HCT116 (cell line): ENCODE data around the gene ARRDC3. TPM values are rescaled to one million over a fixed set of nuclear protein-coding genes. Genes with fewer than 3 reads are reported as not detected.

Experiments used
- ATAC-seq: fragments of 200-7000 bp; cut with Tn5 transposase; 2 replicates; pipeline ENCODE4 v1.9.1; 2020; ENCODE audit warnings: mild to moderate bottlenecking, moderate library complexity
- BruUV-seq: library from RNA; stranded (reverse); fragments of 400-500 nt; replicated peaks from 2 replicates; lab custom pipeline; 2021; lab: Mats Ljungman, UMichigan
- CTCF ChIA-PET: fragments of 300-600 bp; sonication (Branson Sonifier 250); formaldehyde crosslinking; loops from one replicate; lab custom pipeline; 2021; ENCODE audit warnings: antibody characterized with exemption; lab: Charles Lee
- POLR2A ChIA-PET: fragments of 300-600, 350-600 bp; sonication (Branson Sonifier 250); formaldehyde crosslinking; loops from one replicate; lab custom pipeline; 2021; ENCODE audit warnings: antibody characterized with exemption; lab: Charles Lee
- RAD21 ChIA-PET, 2 experiments: fragments of 300-600 bp; sonication (Branson Sonifier 250); formaldehyde crosslinking; loops; one replicate each; lab custom pipeline; 2023; ENCODE audit warnings: low total read pairs in 2 of 2; ENCODE audit not compliant: uncharacterized antibody in 2 of 2, unreplicated experiment in 2 of 2, low non-redundant PET in 1 of 2; lab: Charles Lee
- DNase-seq: peaks from one replicate; pipeline ENCODE4 v3.0.0-alpha.2; 2010; ENCODE audit warnings: low read depth, low spot score
- H2AFZ ChIP-seq: fragments of 200-600 bp; shearing (Covaris generic), sonication (generic); 2 replicates; pipeline ENCODE4 v1.6.1; 2017; ENCODE audit warnings: low read depth, mixed run types, mixed read lengths, antibody characterized with exemption, low read length; ENCODE audit not compliant: poor library complexity, severe bottlenecking
- H3K27ac ChIP-seq: 2 replicates; pipeline ENCODE4 v1.5.1; 2012; ENCODE audit warnings: low read depth, low read length
- H3K27me3 ChIP-seq: fragments of 200-600 bp; sonication (generic); 2 replicates; pipeline ENCODE4 v1.6.1; 2016; ENCODE audit warnings: mixed run types, low read length, mixed read lengths; ENCODE audit not compliant: insufficient read depth
- H3K36me3 ChIP-seq, 2 experiments: fragments of 200-500 bp in 1 of 2; fragments of 200-600 bp in 1 of 2; sonication (Bioruptor generic) in 1 of 2; sonication (generic) in 1 of 2; 2 replicates each; pipeline versions ENCODE4 v1.5.1 to v1.6.1; 2014 to 2016; ENCODE audit warnings: low read length in 2 of 2, inconsistent platforms in 1 of 2, mixed read lengths in 1 of 2, mixed run types in 1 of 2; ENCODE audit not compliant: insufficient read depth in 2 of 2, control insufficient read depth in 1 of 2
- H3K4me1 ChIP-seq, 2 experiments: fragments of 200-600 bp in 1 of 2; sonication (generic) in 1 of 2; 2 replicates each; pipeline versions ENCODE4 v1.5.1 to v1.6.1; 2012 to 2017; ENCODE audit warnings: low read length in 2 of 2, inconsistent platforms in 1 of 2, mild to moderate bottlenecking in 1 of 2, mixed read lengths in 1 of 2, mixed run types in 1 of 2, moderate library complexity in 1 of 2; ENCODE audit not compliant: insufficient read depth in 2 of 2, control insufficient read depth in 1 of 2
- H3K4me2 ChIP-seq: fragments of 200-600 bp; sonication (generic); 2 replicates; pipeline ENCODE4 v1.6.1; 2017; ENCODE audit warnings: mixed run types, low read length, mixed read lengths
- H3K4me3 ChIP-seq, 2 experiments: fragments of 200-600 bp in 1 of 2; sonication (generic) in 1 of 2; replicated peaks in 1 of 2; 2 replicates each; pipeline ENCODE4 v1.5.1; 2011 to 2016; ENCODE audit warnings: low read length in 2 of 2, control low read depth in 1 of 2, low read depth in 1 of 2, mild to moderate bottlenecking in 1 of 2, mixed read lengths in 1 of 2, mixed run types in 1 of 2
- H3K79me2 ChIP-seq: fragments of 200-600 bp; sonication (generic); 2 replicates; pipeline ENCODE4 v1.6.1; 2017; ENCODE audit warnings: mild to moderate bottlenecking, mixed run types, low read length, moderate library complexity, mixed read lengths; ENCODE audit not compliant: insufficient read depth
- H3K9ac ChIP-seq: fragments of 200-600 bp; sonication (generic); 2 replicates; pipeline ENCODE4 v1.6.1; 2016; ENCODE audit warnings: low read length, mixed read lengths
- H3K9me2 ChIP-seq: fragments of 200-600 bp; sonication (generic), shearing (Covaris generic); 2 replicates; pipeline ENCODE4 v1.6.1; 2017; ENCODE audit warnings: mixed run types, mild to moderate bottlenecking, moderate library complexity; ENCODE audit not compliant: insufficient read depth
- H3K9me3 ChIP-seq, 2 experiments: fragments of 200-500 bp in 1 of 2; fragments of 200-600 bp in 1 of 2; sonication (Bioruptor generic) in 1 of 2; sonication (generic) in 1 of 2; 2 replicates each; pipeline ENCODE4 v1.6.1; 2014 to 2017; ENCODE audit warnings: low read length in 2 of 2, mixed read lengths in 2 of 2, inconsistent platforms in 1 of 2, low read depth in 1 of 2, mild to moderate bottlenecking in 1 of 2, mixed run types in 1 of 2, moderate library complexity in 1 of 2; ENCODE audit not compliant: control insufficient read depth in 1 of 2, insufficient read depth in 1 of 2
- H4K20me1 ChIP-seq: fragments of 200-600 bp; sonication (generic), shearing (Covaris generic); 2 replicates; pipeline ENCODE4 v1.6.1; 2017; ENCODE audit warnings: mixed run types, mild to moderate bottlenecking, moderate library complexity; ENCODE audit not compliant: insufficient read depth
- CBX3 ChIP-seq: IDR thresholded peaks from 2 replicates; pipeline ENCODE4 v1.6.1; 2012; ENCODE audit warnings: low read depth
- CEBPB ChIP-seq: IDR thresholded peaks from 2 replicates; pipeline ENCODE4 v1.6.1; 2012; ENCODE audit warnings: low read depth
- CTCF ChIP-seq, 3 experiments: fragments of 200-600 bp in 1 of 3; sonication (generic) in 1 of 3; IDR thresholded peaks in 2 of 3; conservative IDR thresholded peaks in 1 of 3; 2 replicates each; pipeline ENCODE4 v1.5.1; 2012 to 2017; ENCODE audit warnings: low read depth in 2 of 3, low read length in 2 of 3, antibody characterized with exemption in 1 of 3, borderline replicate concordance in 1 of 3, control low read depth in 1 of 3, mild to moderate bottlenecking in 1 of 3, mixed read lengths in 1 of 3, mixed run types in 1 of 3, moderate library complexity in 1 of 3; ENCODE audit not compliant: insufficient read depth in 1 of 3
- ELF1 ChIP-seq: IDR thresholded peaks from 2 replicates; pipeline ENCODE4 v1.6.1; 2012; ENCODE audit warnings: low read depth, borderline replicate concordance
- EZH2 ChIP-seq: fragments of 200-600 bp; sonication (generic); IDR thresholded peaks from 2 replicates; pipeline ENCODE4 v1.6.1; 2017; ENCODE audit warnings: antibody characterized with exemption, mixed run types
- EZH2phosphoT487 ChIP-seq: fragments of 200-600 bp; IDR thresholded peaks from 2 replicates; pipeline ENCODE4 v1.6.1; 2018; ENCODE audit warnings: antibody characterized with exemption, borderline replicate concordance
- FOSL1 ChIP-seq: IDR thresholded peaks from 2 replicates; pipeline ENCODE4 v1.6.1; 2012; ENCODE audit warnings: low read depth
- JUND ChIP-seq: IDR thresholded peaks from 2 replicates; pipeline ENCODE4 v1.6.1; 2012
- MAX ChIP-seq: IDR thresholded peaks from 2 replicates; pipeline ENCODE4 v1.6.1; 2012
- POLR2A ChIP-seq: IDR thresholded peaks from 2 replicates; pipeline ENCODE4 v1.7.0; 2011; ENCODE audit warnings: borderline replicate concordance; ENCODE audit not compliant: insufficient read depth, insufficient read length; ENCODE audit errors: extremely low read depth
- POLR2AphosphoS5 ChIP-seq: IDR thresholded peaks from 2 replicates; pipeline ENCODE4 v1.6.1; 2011; ENCODE audit warnings: mild to moderate bottlenecking, low read depth, low read length, moderate library complexity
- REST ChIP-seq: IDR thresholded peaks from 2 replicates; pipeline ENCODE4 v1.6.1; 2012; ENCODE audit warnings: low read depth
- SP1 ChIP-seq: IDR thresholded peaks from 2 replicates; pipeline ENCODE4 v1.6.1; 2012; ENCODE audit warnings: low read depth
- SRF ChIP-seq: IDR thresholded peaks from 2 replicates; pipeline ENCODE4 v1.6.1; 2012; ENCODE audit warnings: low read depth
- TCF7L2 ChIP-seq: IDR thresholded peaks from 2 replicates; pipeline ENCODE4 v1.7.0; 2011; ENCODE audit warnings: borderline replicate concordance, inconsistent platforms; ENCODE audit not compliant: insufficient read depth, insufficient read length; ENCODE audit errors: extremely low read depth
- YY1 ChIP-seq: IDR thresholded peaks from 2 replicates; pipeline ENCODE4 v1.6.1; 2011; ENCODE audit warnings: low read length, low read depth, moderate library complexity, mild to moderate bottlenecking; ENCODE audit not compliant: insufficient replicate concordance; ENCODE audit errors: extremely low read depth
- ZBTB33 ChIP-seq: IDR thresholded peaks from 2 replicates; pipeline ENCODE4 v1.6.1; 2011; ENCODE audit warnings: mild to moderate bottlenecking, low read length, moderate library complexity; ENCODE audit not compliant: insufficient replicate concordance; ENCODE audit errors: extremely low read depth
- ZFX ChIP-seq: fragments of 450-650 bp; IDR thresholded peaks from 2 replicates; pipeline ENCODE4 v1.6.1; 2017
- ZNF274 ChIP-seq: fragments of 200-500 bp; sonication (Bioruptor generic); IDR thresholded peaks from 2 replicates; pipeline ENCODE4 v1.6.1; 2014; ENCODE audit warnings: mild to moderate bottlenecking, low read depth, low read length, inconsistent platforms
- intact Hi-C: fragments of 100-400 bp; cut with micrococcal nuclease; formaldehyde crosslinking; loops from 2 replicates; pipeline ENCODE4 v1.10.0; 2022
- total RNA-seq: library from RNA; stranded (reverse); gene quantifications from one replicate; pipeline ENCODE4 v1.2.1, GENCODE V29; 2021; ENCODE audit not compliant: unreplicated experiment

ARRDC3 gene
- total RNA-seq, 1 experiment from 2014 or later, result 41.5 TPM

- H3K4me3 ChIP-seq, result no peak overlapping the region
- BruUV-seq, result no TSS peak
- intact Hi-C loops, result no loop called here
- ChIA-PET CTCF (interaction anchor here (0.8 kb wide), 1 partner anchor 51 kb away, joined by 3 read pairs; the partner anchor contains the start of gene ARRDC3), POLR2A (interaction anchor here (0.9 to 2.4 kb wide), 6 partner anchors 9 to 51 kb away, joined by 3 to 11 read pairs (median 4); partner anchors contain the start of gene ARRDC3), RAD21 (no interaction called here)
- no peaks in the 10 kb centered on the region for H4K20me1 ChIP-seq
- no peak overlapping the region for H3K27ac ChIP-seq
- H3K9me2 ChIP-seq, result no peaks in the 10 kb centered on the region
- H3K36me3 ChIP-seq, result no peaks in the 10 kb centered on the region
- H3K9ac ChIP-seq, result 0 out of 2 replicates have a peak overlapping the region, but pooled peaks have one; percentile 6
- no peaks in the 10 kb centered on the region for H3K27me3 ChIP-seq
- peaks cover 9 to 22% of the 10 kb centered on the region in 2 experiments for H3K4me1 ChIP-seq
- no peaks in the 10 kb centered on the region for H3K79me2 ChIP-seq
- peak overlapping the region; percentile 32 for H3K4me2 ChIP-seq
- peak overlapping the region; percentile 74 for H2AFZ ChIP-seq
- no peaks in the 10 kb centered on the region for H3K9me3 ChIP-seq
- DNase-seq, result peak; percentile 57
- ATAC-seq, result peak; percentile 95
- TF ChIP-seq ZNF274, result no peak
- peak; percentile 65 for TF ChIP-seq SP1
- TF ChIP-seq JUND, result peak; percentile 72
- no peak for TF ChIP-seq TCF7L2
- TF ChIP-seq ZFX, result no peak
- no peak for TF ChIP-seq ZBTB33
- no peak for TF ChIP-seq CTCF (IDR thresholded peaks at IDR 0.05 in 2 of 3, conservative IDR thresholded peaks at IDR 0.05 in 1 of 3; ENCODE audit: borderline replicate concordance in 1 of 3, insufficient read depth in 1 of 3, low read depth in 2 of 3, low read length in 2 of 3)
- TF ChIP-seq FOSL1, result peak; percentile 75
- TF ChIP-seq CBX3, result peak; percentile 66; the same call in 1 of the 2 replicates
- no peak for TF ChIP-seq REST
- no peak for TF ChIP-seq SRF
- no peak for TF ChIP-seq EZH2
- peak; percentile 95 for TF ChIP-seq MAX
- TF ChIP-seq YY1, result no peak
- no peak for TF ChIP-seq POLR2A
- no peak for TF ChIP-seq ELF1
- no peak; the same call in 1 of the 2 replicates for TF ChIP-seq CEBPB
- TF ChIP-seq POLR2AphosphoS5, result peak; percentile 42; the same call in 1 of the 2 replicates
- TF ChIP-seq EZH2phosphoT487, result no peak
These were observed 50.7 kb downstream of the ARRDC3 start for GRCh38 chr5:91332267-91333045.
